Activated CD4-positive, CD25-positive, alpha-beta regulatory T cell treated with anti-CD3 and anti-CD28 coated beads, Interleukin-2, amount 50 U/mL, for 72 hours (primary cell): ENCODE data around the gene DYNLT2.

Experiments
- DNase-seq: peaks from one replicate; pipeline ENCODE4 v3.0.0; 2021

DYNLT2 gene

DNA sequence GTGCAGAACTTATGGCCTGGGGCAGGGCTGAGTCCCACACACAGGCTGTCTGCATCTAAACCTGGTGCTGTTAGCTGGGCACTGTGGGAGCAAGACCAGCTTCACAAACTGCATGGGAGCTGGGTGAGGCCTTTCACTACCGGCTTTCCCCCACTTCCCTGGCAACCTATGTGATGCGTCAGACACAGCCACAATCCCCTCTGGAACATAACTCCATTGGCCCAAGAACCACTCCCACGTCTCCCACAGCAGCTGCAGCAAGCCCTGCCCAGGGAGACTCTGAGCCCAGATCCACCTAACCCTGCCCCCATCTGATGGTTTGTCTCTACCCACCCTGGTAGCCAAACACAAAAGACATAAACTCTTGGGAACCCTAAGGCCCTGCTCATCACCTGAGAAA is 58.9 kb downstream of the DYNLT2 start:
- no peak for DNase-seq

DNA sequence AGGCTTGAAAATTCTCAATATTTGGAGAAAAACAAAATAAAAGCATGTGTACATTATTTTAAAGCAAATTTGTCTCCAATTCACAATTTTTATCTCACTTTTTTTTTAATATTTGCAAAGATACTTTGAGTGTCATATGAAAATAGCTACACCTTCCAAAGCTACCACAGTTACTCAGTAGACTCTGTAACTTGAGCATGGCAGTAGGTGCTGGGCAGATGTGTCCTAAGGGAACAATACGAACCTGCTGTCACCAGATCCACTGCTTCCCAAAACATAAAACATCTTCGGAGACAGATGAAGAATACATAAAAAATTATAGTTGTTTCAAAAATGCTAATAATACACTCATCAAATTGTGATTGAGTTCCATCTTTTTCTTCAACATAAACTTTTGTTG is 60.1 kb downstream of the DYNLT2 start:
- DNase-seq: no peak
